OCI-LY1 (cell line): ENCODE results near the gene NIBAN1.
"Not testable (repeated sequence)": the region's sequence is repeated elsewhere in the genome, so short reads cannot be mapped to it uniquely, and the experiment has no call there.

Source experiments
- H2AFZ ChIP-seq: fragments of 200-600 bp; sonication (generic), shearing (Covaris generic); 2 replicates; pipeline ENCODE4 v1.6.0; 2014; ENCODE audit warnings: antibody characterized with exemption, mild to moderate bottlenecking, low read length
- H3F3A ChIP-seq: fragments of 200-600 bp; sonication (generic), shearing (Covaris generic); 2 replicates; pipeline ENCODE4 v1.6.0; 2014; ENCODE audit warnings: mild to moderate bottlenecking, antibody characterized with exemption, low read length, moderate library complexity; ENCODE audit not compliant: insufficient read depth
- H3K27ac ChIP-seq: fragments of 200-600 bp; sonication (generic); 2 replicates; pipeline ENCODE4 v1.5.1; 2014; ENCODE audit warnings: low read length, mixed run types, mild to moderate bottlenecking, low read depth; ENCODE audit not compliant: poor library complexity, severe bottlenecking
- H3K27me3 ChIP-seq: fragments of 200-600 bp; sonication (generic); 2 replicates; pipeline ENCODE4 v1.6.0; 2014; ENCODE audit warnings: antibody characterized with exemption, mild to moderate bottlenecking, low read length, moderate library complexity; ENCODE audit not compliant: insufficient read depth
- H3K36me3 ChIP-seq: fragments of 200-600 bp; sonication (generic); 2 replicates; pipeline ENCODE4 v1.6.1; 2014; ENCODE audit warnings: mild to moderate bottlenecking, antibody characterized with exemption, low read length, moderate library complexity, mixed read lengths; ENCODE audit not compliant: insufficient read depth
- H3K4me1 ChIP-seq: fragments of 200-600 bp; sonication (generic); 2 replicates; pipeline ENCODE4 v1.5.1; 2014; ENCODE audit warnings: mild to moderate bottlenecking, low read length, moderate library complexity; ENCODE audit not compliant: insufficient read depth, severe bottlenecking
- H3K4me2 ChIP-seq: fragments of 200-600 bp; sonication (generic), shearing (Covaris generic); 2 replicates; pipeline ENCODE4 v1.6.1; 2014; ENCODE audit warnings: low read length
- H3K4me3 ChIP-seq: fragments of 200-600 bp; sonication (generic); 2 replicates; pipeline ENCODE4 v1.5.1; 2014; ENCODE audit warnings: low read length, low read depth, mild to moderate bottlenecking, mixed read lengths; ENCODE audit not compliant: poor library complexity, severe bottlenecking
- H3K79me2 ChIP-seq: fragments of 200-600 bp; shearing (Covaris generic); 2 replicates; pipeline ENCODE4 v1.6.1; 2016; ENCODE audit warnings: mixed run types, low read length, mixed read lengths; ENCODE audit not compliant: insufficient read depth
- H3K9ac ChIP-seq: fragments of 200-600 bp; sonication (generic), shearing (Covaris generic); 2 replicates; pipeline ENCODE4 v1.6.1; 2014; ENCODE audit warnings: mild to moderate bottlenecking, low read length, mixed read lengths
- H3K9me2 ChIP-seq: fragments of 200-600 bp; sonication (generic), shearing (Covaris generic); 2 replicates; pipeline ENCODE4 v1.6.1; 2014; ENCODE audit warnings: low read depth, mild to moderate bottlenecking, low read length, mixed read lengths
- H3K9me3 ChIP-seq: fragments of 200-600 bp; shearing (Covaris generic); 2 replicates; pipeline ENCODE4 v1.6.1; 2014; ENCODE audit warnings: low read length, mixed read lengths
- H4K20me1 ChIP-seq: fragments of 200-600 bp; sonication (generic), shearing (Covaris generic); 2 replicates; pipeline ENCODE4 v1.6.0; 2016; ENCODE audit warnings: mild to moderate bottlenecking, low read length; ENCODE audit not compliant: insufficient read depth
- CTCF ChIP-seq: fragments of 200-600 bp; sonication (generic), shearing (Covaris generic); IDR thresholded peaks from 2 replicates; pipeline ENCODE4 v1.5.1; 2017; ENCODE audit warnings: mild to moderate bottlenecking, antibody characterized with exemption, low read length, moderate library complexity, mixed read lengths
- EZH2 ChIP-seq: fragments of 200-600 bp; sonication (generic), shearing (Covaris generic); IDR thresholded peaks from 2 replicates; pipeline ENCODE4 v1.8.0; 2017; ENCODE audit warnings: borderline replicate concordance, mixed run types, mild to moderate bottlenecking, antibody characterized with exemption, low read length, moderate library complexity, mixed read lengths

NIBAN1 gene

GRCh38 chr1:185014941-185015340 lies 40.6 kb upstream of the NIBAN1 start:
- H2AFZ ChIP-seq: no peak overlapping the region
- H3K36me3 ChIP-seq: no peaks in the 10 kb centered on the region
- TF ChIP-seq CTCF: no peak
- TF ChIP-seq EZH2: no peak
- no peaks in the 10 kb centered on the region for H4K20me1 ChIP-seq
- no peak overlapping the region for H3K4me2 ChIP-seq
- H3F3A ChIP-seq: no peaks in the 10 kb centered on the region
- no peaks in the 10 kb centered on the region for H3K9me2 ChIP-seq
- no peak overlapping the region for H3K4me3 ChIP-seq
- no peaks in the 10 kb centered on the region for H3K9me3 ChIP-seq
- H3K79me2 ChIP-seq: no peaks in the 10 kb centered on the region
- H3K27me3 ChIP-seq: no peaks in the 10 kb centered on the region
- H3K9ac ChIP-seq: no peak overlapping the region
- no peaks in the 10 kb centered on the region for H3K4me1 ChIP-seq
- H3K27ac ChIP-seq: no peak overlapping the region

GRCh38 chr1:185010361-185010760 lies 36.1 kb upstream of the NIBAN1 start:
- Histone ChIP-seq H3K36me3 (no peaks in the 10 kb centered on the region), H3K9me2 (no peaks in the 10 kb centered on the region), H3F3A (no peaks in the 10 kb centered on the region), H3K27ac (no peak overlapping the region), H3K9me3 (no peaks in the 10 kb centered on the region), H3K4me1 (no peaks in the 10 kb centered on the region), H2AFZ (no peak overlapping the region), H3K79me2 (no peaks in the 10 kb centered on the region), H3K9ac (no peak overlapping the region), H3K4me3 (no peak overlapping the region), H3K27me3 (no peaks in the 10 kb centered on the region), H4K20me1 (no peaks in the 10 kb centered on the region), H3K4me2 (no peak overlapping the region)
- no peak for TF ChIP-seq CTCF
- no peak for TF ChIP-seq EZH2

- TF ChIP-seq EZH2 (no peak), CTCF (no peak)
- H2AFZ ChIP-seq: no peak overlapping the region
- H3F3A ChIP-seq: no peaks in the 10 kb centered on the region
- H3K9ac ChIP-seq: no peak overlapping the region
- H3K36me3 ChIP-seq: no peaks in the 10 kb centered on the region
- no peaks in the 10 kb centered on the region for H3K27me3 ChIP-seq
- no peak overlapping the region for H3K4me3 ChIP-seq
- no peaks in the 10 kb centered on the region for H3K9me2 ChIP-seq
- H3K79me2 ChIP-seq: no peaks in the 10 kb centered on the region
- no peaks in the 10 kb centered on the region for H3K4me1 ChIP-seq
- H3K4me2 ChIP-seq: no peak overlapping the region
- H4K20me1 ChIP-seq: no peaks in the 10 kb centered on the region
- H3K9me3 ChIP-seq: no peaks in the 10 kb centered on the region
- no peak overlapping the region for H3K27ac ChIP-seq
Measured at GRCh38 chr1:185008838-185009237, 34.5 kb upstream of the NIBAN1 start.

GRCh38 chr1:185001312-185001880 lies 27.1 kb upstream of the NIBAN1 start:
- H3K4me3 ChIP-seq, H3K9me3 ChIP-seq, H3K4me2 ChIP-seq, H4K20me1 ChIP-seq, H3K4me1 ChIP-seq, H3K36me3 ChIP-seq, H3K27me3 ChIP-seq, H3K9me2 ChIP-seq, H3K27ac ChIP-seq, H3K9ac ChIP-seq, H3K79me2 ChIP-seq, H2AFZ ChIP-seq, H3F3A ChIP-seq: not testable (repeated sequence)

GRCh38 chr1:184999974-185000373 lies 25.7 kb upstream of the NIBAN1 start:
- H3K79me2 ChIP-seq, H3F3A ChIP-seq, H2AFZ ChIP-seq, H3K9me3 ChIP-seq, H3K4me2 ChIP-seq, H3K4me3 ChIP-seq, H3K36me3 ChIP-seq, H3K27me3 ChIP-seq, H4K20me1 ChIP-seq, H3K27ac ChIP-seq, H3K9ac ChIP-seq, H3K4me1 ChIP-seq, H3K9me2 ChIP-seq: not testable (repeated sequence)
